Gastrocnemius medialis (tissue), 4 donors: ENCODE results near the gene AIFM3. TPM values are rescaled to one million over a fixed set of nuclear protein-coding genes. Genes with fewer than 3 reads are reported as not detected.

ENCODE experiments used
- ATAC-seq, 2 donors: fragments of 150-250 bp; one replicate each; pipeline ENCODE4 v1.9.1; 2016
- DNase-seq, 2 donors: peaks; one replicate each; pipeline ENCODE4 v3.0.0-alpha.2; 2019
- H3K27ac ChIP-seq, 4 donors: fragments of 200-600 bp; sonication (generic); 1 replicate in 1 of 4; 2 replicates in 3 of 4; pipeline ENCODE4 v1.5.1; 2016 to 2018; ENCODE audit warnings: mild to moderate bottlenecking in 2 of 4, moderate library complexity in 1 of 4
- H3K27me3 ChIP-seq, 3 donors: fragments of 200-600 bp; sonication (generic) in 2 of 3; 1 replicate in 1 of 3; 2 replicates in 2 of 3; pipeline versions ENCODE4 v1.5.1 to v1.6.0; 2016 to 2019; ENCODE audit warnings: mild to moderate bottlenecking in 1 of 3, moderate library complexity in 1 of 3
- H3K36me3 ChIP-seq, 2 donors: fragments of 200-600 bp; sonication (generic) in 1 of 2; one replicate each; pipeline ENCODE4 v1.5.1; 2017 to 2018
- H3K4me1 ChIP-seq, 2 donors: fragments of 200-600 bp; sonication (generic) in 1 of 2; one replicate each; pipeline ENCODE4 v1.5.1; 2016 to 2017; ENCODE audit warnings: mild to moderate bottlenecking in 2 of 2
- H3K4me3 ChIP-seq, 4 donors: fragments of 200-600 bp; sonication (generic) in 3 of 4; 1 replicate in 1 of 4; 2 replicates in 3 of 4; pipeline ENCODE4 v1.5.1; 2016 to 2019; ENCODE audit warnings: mild to moderate bottlenecking in 2 of 4
- H3K9me3 ChIP-seq, 3 donors: fragments of 200-600 bp; sonication (generic) in 2 of 3; 1 replicate in 1 of 3; 2 replicates in 2 of 3; pipeline ENCODE4 v1.5.1; 2016 to 2019
- CTCF ChIP-seq, 5 experiments: fragments of 450-650 bp in 3 of 5; fragments of 200-600 bp in 2 of 5; sonication (generic) in 2 of 5; IDR thresholded peaks in 4 of 5; conservative IDR thresholded peaks in 1 of 5; 1 replicate in 4 of 5; 2 replicates in 1 of 5; pipeline ENCODE4 v1.5.1; 2016 to 2019; ENCODE audit warnings: antibody characterized with exemption in 5 of 5, mild to moderate bottlenecking in 3 of 5, moderate library complexity in 3 of 5
- POLR2A ChIP-seq, 2 donors: fragments of 450-650 bp; IDR thresholded peaks; one replicate each; pipeline ENCODE4 v1.6.1; 2017; ENCODE audit warnings: antibody characterized with exemption in 2 of 2, mild to moderate bottlenecking in 2 of 2, moderate library complexity in 2 of 2
- in situ Hi-C, 4 donors: fragments of 200-750 bp; cut with MboI; loops; one replicate each; pipeline versions ENCODE4 v1.15.0 to v1.8.0; 2017; ENCODE audit warnings: low sequenced_read_pairs in 4 of 4
- intact Hi-C: fragments of 100-400 bp; cut with DNase I; formaldehyde crosslinking; loops from one replicate; pipeline ENCODE4 v1.15.1; 2023; ENCODE audit warnings: low total_unique reads
- total RNA-seq, 4 donors: library from RNA; depleted of rRNA; stranded (reverse); fragments of >200 nt; gene quantifications; one replicate each; pipeline versions ENCODE4 v1.1.0 to v1.2.3, GENCODE V29; 2016

The AIFM3 gene
- total RNA-seq, 4 donors from 2014 or later: 0.22 to 0.42 TPM; not detected in 2

GRCh38 chr22:20994902-20995241 lies 27.8 kb downstream of the AIFM3 start:
- Histone ChIP-seq H3K4me1 (peaks cover 0 to 5% of the 10 kb centered on the region in 2 donors), H3K9me3 (no peaks in the 10 kb centered on the region), H3K36me3 (peaks cover 0 to 78% of the 10 kb centered on the region in 2 donors), H3K4me3 (no peak overlapping the region), H3K27ac (no peak overlapping the region), H3K27me3 (no peaks in the 10 kb centered on the region)
- in situ Hi-C loops: no loop called here
- TF ChIP-seq POLR2A (IDR thresholded peaks at IDR 0.05): no peak
- no peak for TF ChIP-seq CTCF (IDR thresholded peaks at IDR 0.05 in 4 of 5, conservative IDR thresholded peaks at IDR 0.05 in 1 of 5)
- intact Hi-C loops: loop anchor here (5.0 kb wide), 1 partner anchor 33 kb away; no protein-coding TSS in a partner anchor
- DNase-seq: no peak
- ATAC-seq: no peak

GRCh38 chr22:20995329-20996030 lies 28.4 kb downstream of the AIFM3 start:
- no peak overlapping the region for H3K4me3 ChIP-seq
- H3K27ac ChIP-seq: no peak overlapping the region
- DNase-seq (no peak), ATAC-seq (no peak)
- peaks cover 0 to 78% of the 10 kb centered on the region in 2 donors for H3K36me3 ChIP-seq
- intact Hi-C loops (loop anchor here (5.0 kb wide), 1 partner anchor 33 kb away; no protein-coding TSS in a partner anchor), in situ Hi-C loops (no loop called here)
- no peaks in the 10 kb centered on the region for H3K9me3 ChIP-seq
- H3K27me3 ChIP-seq: no peaks in the 10 kb centered on the region
- peaks cover 2 to 11% of the 10 kb centered on the region in 2 donors for H3K4me1 ChIP-seq
- TF ChIP-seq CTCF (IDR thresholded peaks at IDR 0.05 in 4 of 5, conservative IDR thresholded peaks at IDR 0.05 in 1 of 5) (no peak), POLR2A (IDR thresholded peaks at IDR 0.05) (no peak)

DNA sequence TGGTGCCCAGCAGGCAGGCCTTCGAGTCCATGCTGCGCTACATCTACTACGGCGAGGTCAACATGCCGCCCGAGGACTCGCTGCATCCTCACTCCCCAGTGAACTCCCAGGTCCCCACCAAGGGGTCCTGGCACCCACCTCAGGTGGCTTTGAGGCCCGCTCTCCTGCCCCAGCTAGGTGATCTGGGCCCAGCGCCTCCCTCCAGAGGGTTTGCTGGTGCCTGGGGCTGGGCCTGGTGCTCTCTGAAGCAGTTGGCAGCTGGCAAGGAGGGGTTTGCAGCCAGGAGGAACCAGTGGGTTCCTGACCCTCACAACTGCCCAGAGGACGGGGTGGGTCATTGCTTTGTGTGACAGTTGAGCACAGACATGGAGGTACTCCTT lies 29.0 kb downstream of the AIFM3 start:
- peaks cover 7 to 17% of the 10 kb centered on the region in 2 donors for H3K4me1 ChIP-seq

GRCh38 chr22:20996598-20997535 lies 29.8 kb downstream of the AIFM3 start:
- peaks cover 11 to 21% of the 10 kb centered on the region in 2 donors for H3K4me1 ChIP-seq
- no peak overlapping the region for H3K4me3 ChIP-seq
- no peak for DNase-seq
- intact Hi-C loops (loop anchor here (5.0 kb wide), 1 partner anchor 35 kb away; no protein-coding TSS in a partner anchor), in situ Hi-C loops (no loop called here)
- no peak for ATAC-seq
- H3K36me3 ChIP-seq: peaks cover 0 to 65% of the 10 kb centered on the region in 2 donors
- no peak overlapping the region for H3K27ac ChIP-seq
- no peaks in the 10 kb centered on the region for H3K9me3 ChIP-seq
- TF ChIP-seq POLR2A (IDR thresholded peaks at IDR 0.05): no peak
- TF ChIP-seq CTCF (IDR thresholded peaks at IDR 0.05 in 4 of 5, conservative IDR thresholded peaks at IDR 0.05 in 1 of 5): no peak
- H3K27me3 ChIP-seq: no peaks in the 10 kb centered on the region

More for the DNA sequence above, 29.0 kb downstream of the AIFM3 start:
- Histone ChIP-seq H3K27me3 (no peaks in the 10 kb centered on the region), H3K27ac (no peak overlapping the region), H3K36me3 (peaks cover 0 to 73% of the 10 kb centered on the region in 2 donors), H3K9me3 (no peaks in the 10 kb centered on the region), H3K4me3 (no peak overlapping the region)
- intact Hi-C loops: loop anchor here (5.0 kb wide), 1 partner anchor 34 kb away; no protein-coding TSS in a partner anchor
- in situ Hi-C loops: no loop called here
- TF ChIP-seq POLR2A (IDR thresholded peaks at IDR 0.05): no peak
- TF ChIP-seq CTCF (IDR thresholded peaks at IDR 0.05 in 4 of 5, conservative IDR thresholded peaks at IDR 0.05 in 1 of 5): no peak
- no peak for DNase-seq
- ATAC-seq: no peak
